Measurements from ENCODE around the gene C9orf72.

The C9orf72 gene

DNA sequence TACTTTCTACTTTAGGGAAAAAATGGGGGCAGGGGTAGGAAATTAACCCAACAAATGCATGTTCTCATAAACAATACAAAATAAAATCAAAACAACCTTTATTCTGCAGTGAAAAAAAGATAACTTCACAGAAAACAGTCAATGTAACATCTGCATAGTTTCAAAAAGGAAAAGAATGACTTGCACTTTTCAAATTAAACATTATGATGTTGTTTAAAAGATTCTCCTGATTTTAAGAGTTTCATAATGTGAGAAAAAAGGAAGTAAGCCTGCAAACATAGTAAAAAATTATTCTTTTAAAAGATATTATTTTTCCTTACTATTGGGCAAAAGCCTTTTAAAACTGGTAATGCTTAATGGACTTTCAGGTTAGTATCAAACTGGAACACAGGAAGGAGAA, 7.6 kb downstream of the C9orf72 start:
- no peaks in the 10 kb centered on the region for H3K27me3 ChIP-seq (ENCODE audit: control insufficient read depth in 3 of 3, insufficient read depth in 3 of 3, low read depth in 1 of 3, low read length in 3 of 3)
- no peak overlapping the region for H2BK12ac ChIP-seq (ENCODE audit: low read length)
- H3K36me3 ChIP-seq (replicated peaks in 1 of 2; ENCODE audit: control insufficient read depth in 2 of 2, insufficient read depth in 2 of 2, low read length in 2 of 2): peaks cover 7 to 86% of the 10 kb centered on the region in 2 donors
- no peaks in the 10 kb centered on the region for H3K79me1 ChIP-seq (ENCODE audit: low read depth, low read length)
- peaks cover 0 to 2% of the 10 kb centered on the region in 2 donors for H3K4me1 ChIP-seq (ENCODE audit: control insufficient read depth in 2 of 2, insufficient read depth in 1 of 2, low read depth in 1 of 2, low read length in 2 of 2)
- no peak overlapping the region for H4K8ac ChIP-seq (ENCODE audit: low read depth, low read length)
- no peak overlapping the region for H2AFZ ChIP-seq (ENCODE audit: low read length)
- no peak overlapping the region for H3K27ac ChIP-seq (replicated peaks; ENCODE audit: low read length)
- no peak overlapping the region for H3K23ac ChIP-seq (ENCODE audit: low read depth, low read length, poor library complexity)
- H2BK15ac ChIP-seq (ENCODE audit: low read length): no peak overlapping the region
- peaks cover 0 to 3% of the 10 kb centered on the region in 2 donors for H3K9me3 ChIP-seq (replicated peaks in 1 of 2; ENCODE audit: control insufficient read depth in 2 of 2, insufficient read depth in 1 of 2, low read depth in 1 of 2, low read length in 2 of 2)
- no peak overlapping the region for H2AK5ac ChIP-seq (ENCODE audit: low read depth, low read length)
- DNase-seq (ENCODE audit: low spot score): no peak
- no peak overlapping the region for H3K4ac ChIP-seq (ENCODE audit: low read length)
- H3K4me2 ChIP-seq (ENCODE audit: insufficient read depth, low read length, poor library complexity, severe bottlenecking): no peak overlapping the region
- no peak overlapping the region for H2BK5ac ChIP-seq (ENCODE audit: low read length)
- H3K9ac ChIP-seq (ENCODE audit: low read depth, low read length, poor library complexity): no peak overlapping the region
- no peak overlapping the region for H3K4me3 ChIP-seq (ENCODE audit: low read length in 2 of 2)
- no peak overlapping the region for H3K18ac ChIP-seq (ENCODE audit: low read length)
- H2BK120ac ChIP-seq (ENCODE audit: low read depth, low read length): no peak overlapping the region
- no peak overlapping the region for H3K14ac ChIP-seq (ENCODE audit: low read length)
- no peak overlapping the region for H4K91ac ChIP-seq (ENCODE audit: low read depth, low read length, poor library complexity)

DNA sequence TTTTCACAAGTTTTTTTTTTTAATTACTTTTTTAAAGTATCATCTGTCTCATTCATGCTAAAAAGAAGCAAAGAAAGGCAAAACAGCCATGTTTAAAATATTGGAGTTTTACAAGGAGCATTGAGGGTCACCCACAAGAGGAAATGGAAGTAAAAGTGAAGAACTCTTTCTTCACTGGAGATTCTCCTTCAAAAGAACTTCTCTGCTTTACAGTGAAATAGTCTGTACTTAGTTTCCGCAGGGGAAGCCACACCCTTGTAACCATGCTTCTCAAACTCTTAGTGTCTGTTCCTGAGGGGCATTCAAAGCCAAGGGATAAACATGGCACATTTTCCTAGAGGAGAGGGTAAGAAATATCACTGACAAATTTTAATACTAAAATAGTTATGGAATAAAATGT, 8.6 kb downstream of the C9orf72 start:
- H3K4me1 ChIP-seq (ENCODE audit: control insufficient read depth in 2 of 2, insufficient read depth in 1 of 2, low read depth in 1 of 2, low read length in 2 of 2): peaks cover 0 to 2% of the 10 kb centered on the region in 2 donors
- H2AK5ac ChIP-seq (ENCODE audit: low read depth, low read length): no peak overlapping the region
- H3K4me3 ChIP-seq (ENCODE audit: low read length in 2 of 2): no peak overlapping the region
- no peak overlapping the region for H3K4me2 ChIP-seq (ENCODE audit: insufficient read depth, low read length, poor library complexity, severe bottlenecking)
- WGBS, 2 donors (ENCODE audit: extremely low coverage in 2 of 2, insufficient read length in 2 of 2, insufficient replicate concordance in 1 of 2): no CpG with 5 or more reads among the region's 1 CpG
- no peaks in the 10 kb centered on the region for H3K79me1 ChIP-seq (ENCODE audit: low read depth, low read length)
- H3K23ac ChIP-seq (ENCODE audit: low read depth, low read length, poor library complexity): no peak overlapping the region
- H3K9ac ChIP-seq (ENCODE audit: low read depth, low read length, poor library complexity): no peak overlapping the region
- H3K14ac ChIP-seq (ENCODE audit: low read length): no peak overlapping the region
- H2BK5ac ChIP-seq (ENCODE audit: low read length): no peak overlapping the region
- no peak overlapping the region for H4K8ac ChIP-seq (ENCODE audit: low read depth, low read length)
- no peak overlapping the region for H3K4ac ChIP-seq (ENCODE audit: low read length)
- H3K9me3 ChIP-seq (replicated peaks in 1 of 2; ENCODE audit: control insufficient read depth in 2 of 2, insufficient read depth in 1 of 2, low read depth in 1 of 2, low read length in 2 of 2): peaks cover 0 to 3% of the 10 kb centered on the region in 2 donors
- no peak overlapping the region for H2BK15ac ChIP-seq (ENCODE audit: low read length)
- H3K27me3 ChIP-seq (ENCODE audit: control insufficient read depth in 3 of 3, insufficient read depth in 3 of 3, low read depth in 1 of 3, low read length in 3 of 3): no peaks in the 10 kb centered on the region
- H3K18ac ChIP-seq (ENCODE audit: low read length): no peak overlapping the region
- H2BK120ac ChIP-seq (ENCODE audit: low read depth, low read length): no peak overlapping the region
- H2BK12ac ChIP-seq (ENCODE audit: low read length): no peak overlapping the region
- H3K27ac ChIP-seq (replicated peaks; ENCODE audit: low read length): no peak overlapping the region
- no peak overlapping the region for H2AFZ ChIP-seq (ENCODE audit: low read length)
- no peak for DNase-seq (ENCODE audit: low spot score)
- H3K36me3 ChIP-seq (replicated peaks in 1 of 2; ENCODE audit: control insufficient read depth in 2 of 2, insufficient read depth in 2 of 2, low read length in 2 of 2): peaks cover 7 to 95% of the 10 kb centered on the region in 2 donors
- no peak overlapping the region for H4K91ac ChIP-seq (ENCODE audit: low read depth, low read length, poor library complexity)

DNA sequence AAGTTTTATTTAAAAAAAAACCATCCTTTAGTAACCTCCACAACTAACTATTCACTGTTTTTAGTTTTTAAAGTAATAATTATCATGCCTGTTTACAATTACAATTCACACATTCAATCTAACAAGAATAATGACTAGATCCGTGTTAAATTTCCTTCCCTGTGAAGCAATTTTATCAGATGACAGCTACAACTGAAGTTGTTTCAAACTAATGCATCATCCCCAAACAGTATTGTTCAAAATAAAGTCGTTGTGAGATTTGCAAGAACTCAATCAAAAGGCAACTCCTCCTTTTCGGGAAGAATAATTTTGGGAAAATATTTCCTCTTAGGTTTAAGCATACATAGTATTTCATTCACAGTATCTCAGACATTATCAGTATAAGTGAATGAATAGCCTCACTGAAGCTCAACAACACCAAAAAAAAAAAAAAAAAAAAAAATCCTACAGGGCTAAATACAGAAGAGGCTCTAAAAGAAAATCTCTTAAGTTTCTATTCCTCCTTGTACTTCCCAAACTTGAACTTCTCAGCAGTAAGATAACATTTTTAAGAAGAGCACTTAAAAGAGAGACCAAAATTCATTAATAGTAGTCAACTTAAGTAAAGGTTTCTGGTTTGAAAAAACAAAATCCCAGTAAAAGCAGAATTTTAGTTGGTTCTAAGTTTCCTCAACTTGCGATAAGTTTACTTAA, 9.4 kb downstream of the C9orf72 start:
- no CpG with 5 or more reads among the region's 4 CpGs for WGBS, 2 donors (ENCODE audit: extremely low coverage in 2 of 2, insufficient read length in 2 of 2, insufficient replicate concordance in 1 of 2)
- no peak overlapping the region for H3K27ac ChIP-seq (replicated peaks; ENCODE audit: low read length)
- H3K36me3 ChIP-seq (replicated peaks in 1 of 2; ENCODE audit: control insufficient read depth in 2 of 2, insufficient read depth in 2 of 2, low read length in 2 of 2): peaks cover 8 to 97% of the 10 kb centered on the region in 2 donors

GRCh38 chr9:27561685-27562084, 11.6 kb downstream of the C9orf72 start:
- Histone ChIP-seq H2AK5ac (ENCODE audit: low read depth, low read length) (no peak overlapping the region), H3K79me1 (ENCODE audit: low read depth, low read length) (no peaks in the 10 kb centered on the region), H3K36me3 (replicated peaks in 1 of 2; ENCODE audit: control insufficient read depth in 2 of 2, insufficient read depth in 2 of 2, low read length in 2 of 2) (peaks cover 4 to 100% of the 10 kb centered on the region in 2 donors), H3K23ac (ENCODE audit: low read depth, low read length, poor library complexity) (no peak overlapping the region), H3K4ac (ENCODE audit: low read length) (no peak overlapping the region), H3K27ac (replicated peaks; ENCODE audit: low read length) (no peak overlapping the region), H2BK5ac (ENCODE audit: low read length) (no peak overlapping the region), H3K27me3 (ENCODE audit: control insufficient read depth in 3 of 3, insufficient read depth in 3 of 3, low read depth in 1 of 3, low read length in 3 of 3) (no peaks in the 10 kb centered on the region), H3K9ac (ENCODE audit: low read depth, low read length, poor library complexity) (no peak overlapping the region), H3K14ac (ENCODE audit: low read length) (no peak overlapping the region), H3K4me3 (ENCODE audit: low read length in 2 of 2) (no peak overlapping the region), H4K91ac (ENCODE audit: low read depth, low read length, poor library complexity) (no peak overlapping the region), H4K8ac (ENCODE audit: low read depth, low read length) (no peak overlapping the region), H2AFZ (ENCODE audit: low read length) (no peak overlapping the region), H2BK15ac (ENCODE audit: low read length) (no peak overlapping the region), H2BK120ac (ENCODE audit: low read depth, low read length) (no peak overlapping the region), H2BK12ac (ENCODE audit: low read length) (no peak overlapping the region), H3K9me3 (replicated peaks in 1 of 2; ENCODE audit: control insufficient read depth in 2 of 2, insufficient read depth in 1 of 2, low read depth in 1 of 2, low read length in 2 of 2) (no peaks in the 10 kb centered on the region), H3K4me1 (ENCODE audit: control insufficient read depth in 2 of 2, insufficient read depth in 1 of 2, low read depth in 1 of 2, low read length in 2 of 2) (no peaks in the 10 kb centered on the region), H3K18ac (ENCODE audit: low read length) (no peak overlapping the region), H3K4me2 (ENCODE audit: insufficient read depth, low read length, poor library complexity, severe bottlenecking) (no peak overlapping the region)
- no peak for DNase-seq (ENCODE audit: low spot score)
- WGBS, 2 donors (ENCODE audit: extremely low coverage in 2 of 2, insufficient read length in 2 of 2, insufficient replicate concordance in 1 of 2): no CpG with 5 or more reads among the region's 3 CpGs

More for the DNA sequence above, 9.4 kb downstream of the C9orf72 start:
- Histone ChIP-seq H3K14ac (ENCODE audit: low read length) (no peak overlapping the region), H3K4me2 (ENCODE audit: insufficient read depth, low read length, poor library complexity, severe bottlenecking) (no peak overlapping the region), H3K79me1 (ENCODE audit: low read depth, low read length) (no peaks in the 10 kb centered on the region), H3K27me3 (ENCODE audit: control insufficient read depth in 3 of 3, insufficient read depth in 3 of 3, low read depth in 1 of 3, low read length in 3 of 3) (no peaks in the 10 kb centered on the region), H3K4ac (ENCODE audit: low read length) (no peak overlapping the region), H4K8ac (ENCODE audit: low read depth, low read length) (no peak overlapping the region), H3K4me1 (ENCODE audit: control insufficient read depth in 2 of 2, insufficient read depth in 1 of 2, low read depth in 1 of 2, low read length in 2 of 2) (peaks cover 0 to 2% of the 10 kb centered on the region in 2 donors), H4K91ac (ENCODE audit: low read depth, low read length, poor library complexity) (no peak overlapping the region), H2BK12ac (ENCODE audit: low read length) (no peak overlapping the region), H2BK5ac (ENCODE audit: low read length) (no peak overlapping the region), H3K9ac (ENCODE audit: low read depth, low read length, poor library complexity) (no peak overlapping the region), H2AFZ (ENCODE audit: low read length) (no peak overlapping the region), H3K18ac (ENCODE audit: low read length) (no peak overlapping the region), H2AK5ac (ENCODE audit: low read depth, low read length) (no peak overlapping the region), H2BK15ac (ENCODE audit: low read length) (no peak overlapping the region), H3K9me3 (replicated peaks in 1 of 2; ENCODE audit: control insufficient read depth in 2 of 2, insufficient read depth in 1 of 2, low read depth in 1 of 2, low read length in 2 of 2) (no peaks in the 10 kb centered on the region), H3K23ac (ENCODE audit: low read depth, low read length, poor library complexity) (no peak overlapping the region), H3K4me3 (ENCODE audit: low read length in 2 of 2) (no peak overlapping the region), H2BK120ac (ENCODE audit: low read depth, low read length) (no peak overlapping the region)
- no peak for DNase-seq (ENCODE audit: low spot score)
